Stimulated activated CD4-positive, alpha-beta T cell treated with anti-CD3 and anti-CD28 coated beads, TNF-alpha, amount 100 ng/mL, for 24 hours (primary cell): ENCODE results near the gene NDRG3.
"Not testable (repeated sequence)": the region's sequence is repeated elsewhere in the genome, so short reads cannot be mapped to it uniquely, and the experiment has no call there.

ENCODE experiments used
- DNase-seq, 3 experiments: peaks; one replicate each; pipeline ENCODE4 v3.0.0-alpha.2; 2020; ENCODE audit warnings: low read depth in 3 of 3

NDRG3 gene

GRCh38 chr20:36644032-36644705, 101.7 kb downstream of the NDRG3 start:
- DNase-seq: peak; percentile 36 to 66 (median 42)

GRCh38 chr20:36642136-36642535, 103.8 kb downstream of the NDRG3 start:
- DNase-seq: no peak

GRCh38 chr20:36641506-36641843, 104.4 kb downstream of the NDRG3 start:
- no peak for DNase-seq

GRCh38 chr20:36638876-36639400, 107.0 kb downstream of the NDRG3 start:
- DNase-seq: not testable (repeated sequence)

- no peak for DNase-seq
Measured at GRCh38 chr20:36634342-36634741, 111.5 kb downstream of the NDRG3 start.

- DNase-seq: no peak
Measured at GRCh38 chr20:36633285-36633772, 112.6 kb downstream of the NDRG3 start.

GRCh38 chr20:36632487-36633284, 113.2 kb downstream of the NDRG3 start:
- DNase-seq: no peak

- DNase-seq: no peak
Measured at GRCh38 chr20:36632147-36632486, 113.8 kb downstream of the NDRG3 start.

GRCh38 chr20:36631646-36632045, 114.2 kb downstream of the NDRG3 start:
- no peak for DNase-seq

GRCh38 chr20:36629719-36630681, 115.9 kb downstream of the NDRG3 start:
- peak in 1 of 3 experiments; percentile 32 for DNase-seq

GRCh38 chr20:36628076-36628475, 117.8 kb downstream of the NDRG3 start:
- DNase-seq: no peak

GRCh38 chr20:36624944-36625324, 121.0 kb downstream of the NDRG3 start:
- DNase-seq: no peak

- no peak for DNase-seq
Measured at GRCh38 chr20:36624068-36624943, 121.6 kb downstream of the NDRG3 start.

- no peak for DNase-seq
Measured at GRCh38 chr20:36623444-36623843, 122.4 kb downstream of the NDRG3 start.

- no peak for DNase-seq
Measured at GRCh38 chr20:36620917-36621316, 125.0 kb downstream of the NDRG3 start.

GRCh38 chr20:36614781-36615557, 130.9 kb downstream of the NDRG3 start:
- DNase-seq: no peak

GRCh38 chr20:36613974-36614373, 131.9 kb downstream of the NDRG3 start:
- no peak for DNase-seq

- no peak for DNase-seq
Measured at GRCh38 chr20:36611625-36612024, 134.3 kb downstream of the NDRG3 start.

GRCh38 chr20:36608388-36608728, 137.5 kb downstream of the NDRG3 start:
- not testable (repeated sequence) for DNase-seq
